COR-L47 (cell line): ENCODE data around the gene UHRF1.
A peak's percentile ranks its signal among the peaks of the same experiment; 100 is the strongest.
"Not testable (repeated sequence)": the region's sequence is repeated elsewhere in the genome, so short reads cannot be mapped to it uniquely, and the experiment has no call there.

Experiments used
- DNase-seq: peaks from one replicate; lab custom pipeline; 2025; lab: John Stamatoyannopoulos, UW

Gene UHRF1

DNA sequence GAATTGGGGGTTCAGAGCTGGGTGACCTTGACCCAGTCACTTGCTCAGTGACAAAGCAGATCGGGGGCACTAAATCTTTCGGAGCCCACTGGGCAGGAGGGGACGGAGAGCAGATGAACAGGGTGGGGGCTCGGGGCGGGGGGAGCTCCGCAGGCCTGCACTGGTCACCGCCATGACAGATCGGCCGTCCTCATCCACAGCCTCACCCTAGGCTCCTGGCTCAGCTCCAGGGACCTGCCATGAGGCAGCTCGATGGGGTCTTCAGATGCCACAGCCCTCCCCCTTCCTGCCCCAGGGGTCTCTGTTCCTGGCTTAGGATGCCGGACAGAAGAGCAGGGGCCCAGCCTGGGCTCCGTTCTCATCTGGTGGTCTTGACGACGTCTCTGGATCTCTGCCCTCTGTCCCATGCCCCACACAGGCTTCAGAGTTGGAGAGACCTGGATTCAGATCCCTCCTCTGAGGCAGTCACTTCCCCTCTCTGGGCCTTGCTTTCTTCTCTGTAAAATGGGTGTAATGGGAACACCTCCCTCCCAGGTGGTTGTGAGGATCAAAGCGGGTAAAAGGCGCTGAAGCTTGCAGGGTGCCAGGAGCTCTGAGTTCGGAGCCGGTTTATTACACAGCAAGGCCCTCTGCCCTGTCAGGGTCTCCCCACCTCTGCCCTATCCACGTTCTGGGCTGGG lies 62.7 kb downstream of the UHRF1 start:
- DNase-seq, result no peak

- no peak for DNase-seq
Measured at GRCh38 chr19:4972509-4973230, 63.4 kb downstream of the UHRF1 start.

DNA sequence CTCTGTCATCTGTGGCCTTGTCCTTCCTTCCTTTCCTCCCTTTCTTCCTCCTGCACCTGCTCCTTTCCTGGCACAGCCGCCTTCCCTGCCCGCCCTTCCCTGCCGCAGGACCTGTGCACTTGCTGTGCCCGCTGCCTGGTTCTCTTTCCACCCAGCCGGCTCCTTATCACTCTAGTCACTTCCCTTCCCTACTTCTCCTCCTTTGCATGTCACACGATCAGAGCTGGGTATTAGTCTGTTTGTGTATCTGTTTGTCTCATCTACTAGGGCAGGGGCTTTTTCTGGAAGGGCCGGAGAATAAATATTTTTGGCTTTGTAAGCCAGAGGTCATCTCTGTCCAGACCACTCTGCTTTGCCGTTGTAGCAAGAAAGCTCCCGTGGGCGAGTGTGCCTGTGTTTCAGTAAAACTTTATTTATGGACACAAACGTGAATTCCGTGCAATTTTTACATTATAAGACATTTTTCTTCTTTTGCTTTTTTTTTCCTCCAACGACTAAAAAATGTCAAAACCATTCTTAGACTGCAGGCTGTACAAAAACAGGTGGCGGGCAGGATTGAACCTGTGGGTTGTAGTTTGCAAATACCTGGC lies 65.7 kb downstream of the UHRF1 start:
- no peak for DNase-seq

DNA sequence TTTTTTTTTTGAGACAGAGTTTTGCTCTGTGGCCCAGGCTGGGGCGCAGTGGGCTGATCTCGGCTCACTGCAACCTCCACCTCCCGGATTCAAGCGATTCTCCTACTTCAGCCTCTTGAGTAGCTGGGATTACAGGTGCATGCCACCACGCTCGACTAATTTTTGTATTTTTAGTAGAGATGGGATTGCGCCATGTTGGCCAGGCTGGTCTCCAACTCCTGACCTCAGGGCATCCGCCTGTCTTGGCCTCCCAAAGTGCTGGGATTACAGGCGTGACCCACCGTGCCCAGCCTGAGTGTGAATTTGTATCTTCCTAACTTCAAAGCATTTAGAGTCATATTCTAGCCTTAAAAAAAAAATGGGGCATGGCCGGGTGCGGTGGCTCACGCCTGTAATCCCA lies 66.3 kb downstream of the UHRF1 start:
- DNase-seq, result not testable (repeated sequence)

- no peak for DNase-seq
Measured at GRCh38 chr19:4976401-4977298, 67.3 kb downstream of the UHRF1 start.

DNA sequence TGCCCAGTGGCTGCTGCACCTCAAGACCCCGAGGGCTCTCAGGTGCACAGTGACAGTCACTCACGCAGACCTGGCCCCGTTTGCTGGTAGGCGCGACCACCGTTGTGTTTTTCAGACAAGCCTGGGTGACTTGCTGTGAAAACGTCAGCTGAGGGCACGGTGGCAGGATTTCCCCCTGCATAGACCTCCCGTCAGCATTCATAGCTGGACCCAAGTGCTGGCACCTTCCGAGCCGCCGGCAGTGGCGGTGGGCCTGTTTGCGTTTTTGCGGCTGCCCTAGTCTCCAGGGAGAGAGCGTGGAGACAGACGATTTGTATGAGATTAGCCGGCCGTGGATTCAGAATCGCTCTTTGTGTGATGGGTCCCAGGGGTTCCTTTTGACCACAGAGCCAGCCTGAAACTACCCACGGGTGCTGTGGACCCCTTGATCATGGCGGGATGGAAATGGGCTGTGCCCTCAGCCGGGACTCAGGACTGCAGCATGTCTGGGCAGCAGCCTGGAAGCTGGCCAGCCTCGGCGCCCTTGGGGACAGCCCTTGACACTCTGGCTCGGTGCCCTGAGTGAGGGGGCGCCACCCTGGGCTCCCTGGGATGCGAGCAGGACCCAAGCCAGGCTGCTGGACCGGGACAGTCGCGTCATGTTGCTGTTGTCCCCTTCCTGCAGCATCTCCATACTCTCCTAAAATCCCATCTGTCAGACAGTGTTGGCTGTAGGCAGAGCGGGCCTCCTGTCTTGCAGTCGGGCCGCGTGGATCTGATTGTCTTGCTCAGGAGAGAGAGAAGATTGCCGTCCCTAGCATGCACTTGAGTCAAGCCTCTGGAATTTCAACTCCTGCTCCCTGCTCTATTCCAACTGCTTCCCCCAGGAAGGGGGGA lies 68.2 kb downstream of the UHRF1 start:
- DNase-seq, result no peak

DNA sequence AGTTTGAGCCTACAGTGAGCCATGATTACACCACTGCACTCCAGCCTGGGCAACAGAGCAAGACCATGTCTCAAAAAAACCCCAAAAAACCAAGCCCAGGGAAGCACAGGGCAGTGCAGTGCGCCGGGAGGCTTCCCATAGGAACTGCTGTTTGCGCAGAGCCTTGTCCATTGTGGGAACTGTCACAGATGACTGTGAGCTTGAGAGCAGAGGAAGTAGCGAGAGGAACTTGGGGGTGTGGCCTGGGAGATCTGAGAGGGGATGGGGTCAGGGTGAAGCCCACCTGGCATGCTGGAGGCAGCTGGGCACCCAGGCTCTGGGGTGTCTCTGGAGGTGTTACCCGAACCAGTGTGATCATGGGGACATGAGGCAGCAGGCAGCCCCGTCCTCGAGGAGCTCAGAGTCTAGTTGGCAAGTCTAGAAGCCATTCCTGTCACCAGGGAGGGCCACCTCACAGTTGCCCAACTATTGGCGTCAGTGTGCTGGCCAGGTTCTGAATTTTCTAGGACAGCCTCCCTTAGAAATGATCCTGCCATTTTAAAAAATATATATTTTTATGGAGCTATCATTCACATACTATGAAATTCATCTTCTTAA lies 70.0 kb downstream of the UHRF1 start:
- no peak for DNase-seq

DNA sequence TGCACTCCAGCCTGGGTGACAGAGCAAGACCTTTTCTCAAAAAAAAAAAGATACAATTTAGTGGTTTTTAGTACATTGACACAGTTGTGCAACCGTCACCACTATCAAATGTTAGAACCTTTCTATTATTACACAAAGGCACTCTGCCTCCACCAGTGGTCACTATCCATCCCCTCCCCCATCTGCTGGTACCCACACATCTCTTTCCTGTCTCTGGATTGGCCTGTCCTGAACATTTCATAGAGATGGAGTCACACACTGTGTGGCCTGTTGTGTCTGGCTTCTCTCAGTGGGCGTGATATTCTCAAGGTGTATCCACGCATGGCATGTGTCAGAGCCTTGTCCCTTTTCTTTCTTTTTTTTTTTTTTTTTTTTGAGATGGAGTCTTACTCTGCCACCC lies 70.8 kb downstream of the UHRF1 start:
- DNase-seq, result no peak

GRCh38 chr19:4980838-4981680 lies 71.8 kb downstream of the UHRF1 start:
- no peak for DNase-seq

GRCh38 chr19:4981681-4981958 lies 72.3 kb downstream of the UHRF1 start:
- peak; percentile 78 for DNase-seq

DNA sequence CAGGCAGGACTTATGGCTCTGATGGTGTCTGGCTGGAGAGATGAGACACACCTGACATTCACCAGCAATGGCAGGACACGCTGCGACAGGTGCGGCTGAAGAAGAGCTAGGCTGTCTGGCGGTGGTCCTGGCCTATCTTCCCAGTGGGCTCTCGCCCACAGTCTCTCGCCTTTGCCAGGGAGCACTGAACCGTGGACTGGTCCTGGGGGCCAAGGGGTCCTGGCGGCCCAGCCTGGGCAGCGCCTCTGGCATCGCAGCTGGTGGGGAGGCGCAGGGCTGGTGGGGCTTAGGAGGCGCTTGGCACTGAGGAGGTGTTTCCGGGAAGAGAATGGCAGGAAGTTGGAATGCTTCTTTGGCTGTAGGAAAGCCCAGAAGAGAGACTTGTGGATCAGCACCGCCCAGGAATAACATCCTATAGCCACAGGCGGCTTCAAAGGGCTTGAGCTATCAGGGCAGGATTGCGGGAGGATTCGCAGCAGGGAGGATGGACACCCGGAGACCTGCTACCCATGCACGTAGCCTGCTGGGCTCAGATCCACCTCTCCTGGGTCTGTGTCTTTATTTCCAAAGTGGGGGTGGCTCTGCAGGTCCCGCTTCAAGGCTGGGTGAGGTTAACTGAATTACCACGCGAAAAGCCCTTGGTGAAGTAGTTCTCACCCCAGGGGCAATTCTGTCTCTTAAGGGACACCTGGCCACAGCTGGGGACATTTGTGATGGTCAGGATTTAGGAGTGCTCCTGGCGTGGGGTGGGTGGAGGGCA lies 74.2 kb downstream of the UHRF1 start:
- DNase-seq, result no peak

GRCh38 chr19:4984106-4984380 lies 74.7 kb downstream of the UHRF1 start:
- DNase-seq, result no peak

DNA sequence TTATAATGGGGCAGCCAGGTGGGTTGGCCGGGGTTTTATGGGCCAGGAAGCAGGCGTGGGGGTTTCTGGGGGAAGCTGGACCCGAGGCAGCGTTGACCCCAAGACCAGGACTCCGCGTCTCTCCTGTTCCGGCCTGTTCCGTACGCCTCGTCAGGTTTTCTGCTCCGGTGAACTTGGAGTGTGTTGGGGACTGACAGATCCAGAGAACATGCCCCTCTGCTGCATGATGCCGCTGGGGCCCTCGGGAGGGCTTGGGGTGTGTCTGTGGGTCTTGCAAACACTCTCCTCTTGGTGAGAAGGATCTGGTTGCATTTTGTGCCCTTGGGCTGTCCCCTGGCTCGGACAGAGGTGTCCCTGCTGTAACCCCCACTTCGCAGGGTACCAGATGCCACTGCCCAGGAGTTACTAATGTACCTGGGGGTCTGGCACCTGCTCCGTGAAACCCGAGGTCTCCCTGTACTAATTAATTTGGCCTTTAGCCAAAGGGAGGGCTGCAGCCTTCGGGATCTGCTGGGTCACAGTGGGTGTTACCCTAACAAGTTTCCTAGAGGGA lies 75.2 kb downstream of the UHRF1 start:
- DNase-seq, result no peak

DNA sequence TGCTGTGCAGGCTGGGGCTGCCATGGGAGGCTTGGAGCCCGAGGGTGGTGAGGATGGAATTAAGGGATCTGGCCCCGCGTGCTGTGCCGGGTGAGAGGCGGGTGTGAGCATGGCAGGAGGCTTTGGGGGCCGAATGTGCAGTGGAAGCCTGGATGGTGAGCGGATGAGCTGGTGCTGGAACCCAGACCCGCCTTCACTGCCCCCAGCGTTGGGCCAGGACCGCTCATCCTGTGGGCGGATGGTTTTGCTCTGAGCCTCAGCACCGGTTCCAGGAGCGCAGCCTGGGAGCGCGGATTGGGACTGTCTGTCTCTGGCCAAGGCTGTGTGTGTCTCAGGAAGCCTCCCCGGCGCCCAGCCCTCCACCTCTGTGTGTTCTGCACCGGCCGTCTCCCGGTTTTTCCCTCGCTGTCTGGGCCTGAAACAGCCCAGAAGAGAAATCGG lies 76.3 kb downstream of the UHRF1 start:
- DNase-seq, result no peak

- no peak for DNase-seq
Measured at GRCh38 chr19:4986056-4986455, 76.8 kb downstream of the UHRF1 start.

DNA sequence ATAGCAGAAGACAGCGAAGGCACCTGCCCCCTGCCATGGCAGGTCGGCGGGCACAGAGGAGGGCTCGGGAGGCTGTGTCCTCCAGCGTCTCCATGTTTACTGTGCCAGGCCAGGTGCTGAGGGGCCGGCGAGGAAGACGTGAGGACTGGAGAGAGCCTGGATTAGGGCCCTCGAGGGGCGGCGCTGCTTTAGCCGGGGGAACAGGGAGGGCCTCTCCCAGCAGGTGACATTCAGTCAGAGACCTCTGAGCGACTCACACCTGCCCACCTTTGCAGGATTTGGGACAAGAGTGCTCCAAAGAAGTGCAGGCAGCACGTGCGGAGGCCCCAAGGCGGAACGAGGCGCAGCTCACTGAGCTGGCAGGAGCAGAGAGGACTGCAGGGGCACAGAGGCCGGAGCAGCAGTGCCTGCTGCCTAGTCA lies 77.2 kb downstream of the UHRF1 start:
- DNase-seq, result no peak

DNA sequence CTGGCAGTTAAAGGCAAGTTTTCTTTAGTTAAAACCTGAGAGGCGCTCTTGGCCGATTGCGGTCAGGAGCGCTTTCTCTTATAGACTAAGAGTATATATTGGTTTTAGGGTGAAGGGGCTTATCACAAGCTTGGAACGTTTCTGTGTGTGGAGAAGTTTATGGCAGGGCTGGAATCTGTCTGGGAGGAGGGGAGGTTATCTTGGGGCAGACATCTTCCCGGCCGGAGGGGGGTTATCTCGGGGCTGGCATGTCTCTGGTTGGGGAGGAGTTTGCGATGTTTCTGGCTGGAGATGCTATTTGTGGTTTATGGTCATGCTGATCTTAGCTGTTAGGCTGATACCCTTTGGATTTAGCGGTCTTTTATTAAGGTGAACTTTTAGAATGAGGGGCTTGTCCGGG lies 78.0 kb downstream of the UHRF1 start:
- no peak for DNase-seq

DNA sequence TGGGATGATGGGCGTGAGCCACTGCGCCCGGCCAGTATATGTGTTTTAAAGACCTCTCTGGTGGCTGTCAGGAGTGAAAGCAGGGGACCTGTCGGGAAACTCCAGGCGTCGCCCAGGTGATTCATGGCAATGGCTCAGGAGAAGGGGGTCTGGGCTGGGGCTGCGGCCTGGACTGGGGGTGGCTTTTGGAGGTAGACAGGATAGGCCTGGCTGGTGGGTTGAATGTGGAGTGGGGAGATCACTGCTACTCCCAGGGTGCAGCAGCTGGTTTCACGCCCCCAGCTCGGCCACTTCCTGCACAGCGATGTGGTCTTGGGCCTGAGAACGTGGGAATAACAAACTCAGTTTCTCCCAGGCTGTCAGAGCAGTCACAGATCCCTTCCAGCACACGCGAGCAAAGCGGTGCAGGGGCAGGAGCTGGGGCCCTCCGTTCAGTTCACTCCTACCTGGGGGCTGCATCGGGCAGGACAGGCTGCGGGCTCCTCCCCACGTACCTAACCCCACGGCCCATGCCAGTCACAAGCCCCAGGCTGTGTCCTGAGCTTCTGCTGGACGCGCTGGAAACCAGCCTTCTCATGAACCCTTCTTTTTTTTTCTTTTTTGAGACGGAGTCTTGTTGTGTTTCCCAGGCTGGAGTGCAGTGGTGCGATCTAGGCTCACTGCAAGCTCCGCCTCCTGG lies 78.5 kb downstream of the UHRF1 start:
- DNase-seq, result no peak

DNA sequence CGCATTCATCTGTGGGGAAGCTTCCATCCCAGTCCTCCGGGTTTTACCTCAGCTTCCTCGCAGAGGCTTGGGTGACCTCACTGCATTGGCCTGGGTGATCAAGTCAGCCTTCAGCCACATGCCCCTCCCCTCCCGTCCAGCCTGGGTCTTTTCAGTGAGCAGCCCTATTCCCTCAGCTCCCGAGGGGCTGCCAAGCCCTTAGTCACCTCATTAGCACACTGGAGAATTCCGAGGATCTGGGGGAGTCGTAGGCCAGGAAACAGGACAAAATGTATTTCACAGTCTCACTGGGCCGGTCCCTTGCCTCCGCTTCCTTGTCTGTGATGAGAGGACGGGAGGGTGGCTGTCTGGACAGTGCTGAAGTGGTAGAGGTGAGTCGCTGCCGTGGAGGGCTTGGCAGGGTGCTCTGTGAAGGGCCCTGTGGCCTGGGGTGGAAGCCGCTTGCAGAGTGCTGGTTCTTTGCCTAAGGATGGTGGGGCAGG lies 79.5 kb downstream of the UHRF1 start:
- no peak for DNase-seq
